CD14-positive monocyte (primary cell): ENCODE data around the gene OR4P4. TPM values are rescaled to one million over a fixed set of nuclear protein-coding genes. Genes with fewer than 3 reads are reported as not detected.

Source experiments
- DNase-seq, 3 donors: peaks; one replicate each; pipeline ENCODE4 v3.0.0-alpha.2; 2011 to 2022
- H2AFZ ChIP-seq: 2 replicates; pipeline ENCODE4 v1.6.0; 2012; ENCODE audit warnings: mild to moderate bottlenecking, low read depth, low read length, inconsistent platforms; ENCODE audit not compliant: insufficient read depth, poor library complexity, severe bottlenecking
- H3K27ac ChIP-seq, 2 donors: 1 replicate in 1 of 2; 2 replicates in 1 of 2; pipeline ENCODE4 v1.5.1; 2012 to 2013; ENCODE audit warnings: low read length in 2 of 2, control low read depth in 1 of 2, inconsistent platforms in 1 of 2, low read depth in 1 of 2, mild to moderate bottlenecking in 1 of 2
- H3K27me3 ChIP-seq, 2 donors: one replicate each; pipeline versions ENCODE4 v1.6.0 to v1.6.1; 2011 to 2013; ENCODE audit warnings: low read length in 2 of 2; ENCODE audit not compliant: control insufficient read depth in 2 of 2, insufficient read depth in 2 of 2
- H3K36me3 ChIP-seq, 2 donors: replicated peaks in 1 of 2; 1 replicate in 1 of 2; 2 replicates in 1 of 2; pipeline versions ENCODE4 v1.5.1 to v1.6.1; 2012 to 2013; ENCODE audit warnings: low read length in 2 of 2, control low read depth in 1 of 2, inconsistent platforms in 1 of 2, mild to moderate bottlenecking in 1 of 2; ENCODE audit not compliant: insufficient read depth in 2 of 2, control insufficient read depth in 1 of 2
- H3K4me1 ChIP-seq, 2 donors: 1 replicate in 1 of 2; 2 replicates in 1 of 2; pipeline versions ENCODE4 v1.5.1 to v1.6.1; 2012 to 2013; ENCODE audit warnings: low read length in 2 of 2, control low read depth in 1 of 2, inconsistent platforms in 1 of 2, mild to moderate bottlenecking in 1 of 2, moderate library complexity in 1 of 2; ENCODE audit not compliant: insufficient read depth in 2 of 2, control insufficient read depth in 1 of 2
- H3K4me2 ChIP-seq: replicated peaks from 2 replicates; pipeline ENCODE3; 2012; ENCODE audit warnings: low read length, moderate library complexity, mild to moderate bottlenecking; ENCODE audit not compliant: poor library complexity, severe bottlenecking; ENCODE audit errors: extremely low read depth
- H3K4me3 ChIP-seq, 3 experiments: fragments of 200-600 bp in 1 of 3; sonication (generic) in 1 of 3; replicated peaks in 1 of 3; 1 replicate in 2 of 3; 2 replicates in 1 of 3; pipeline ENCODE4 v1.5.1; 2011 to 2013; ENCODE audit warnings: low read length in 3 of 3, mild to moderate bottlenecking in 3 of 3, control low read depth in 2 of 3, low read depth in 2 of 3, inconsistent platforms in 1 of 3, moderate library complexity in 1 of 3
- H3K79me2 ChIP-seq: 2 replicates; pipeline ENCODE4 v1.6.0; 2012; ENCODE audit warnings: mild to moderate bottlenecking, control low read depth, inconsistent platforms, low read length, moderate library complexity; ENCODE audit not compliant: insufficient read depth
- H3K9ac ChIP-seq: 2 replicates; pipeline ENCODE4 v1.6.0; 2017; ENCODE audit warnings: low read length, mild to moderate bottlenecking; ENCODE audit not compliant: insufficient read depth, poor library complexity, severe bottlenecking
- H3K9me3 ChIP-seq, 2 donors: replicated peaks in 1 of 2; 1 replicate in 1 of 2; 2 replicates in 1 of 2; pipeline versions ENCODE4 v1.5.1 to v1.6.1; 2012 to 2013; ENCODE audit warnings: low read length in 2 of 2, control low read depth in 1 of 2; ENCODE audit not compliant: control insufficient read depth in 1 of 2, insufficient read depth in 1 of 2
- H4K20me1 ChIP-seq: 2 replicates; pipeline ENCODE4 v1.6.0; 2012; ENCODE audit warnings: mild to moderate bottlenecking, low read length, control low read depth, moderate library complexity; ENCODE audit not compliant: insufficient read depth
- H3K27ac Mint-ChIP-seq, 7 donors: one replicate each; pipeline ENCODE4 v1.8.0; 2020; ENCODE audit warnings: mild to moderate bottlenecking in 7 of 7, mixed read lengths in 7 of 7, moderate library complexity in 6 of 7, inconsistent platforms in 2 of 7
- H3K27me3 Mint-ChIP-seq, 3 donors: one replicate each; pipeline ENCODE4 v1.8.0; 2021 to 2022; ENCODE audit warnings: low read depth in 3 of 3, mild to moderate bottlenecking in 3 of 3, mixed read lengths in 3 of 3, moderate library complexity in 3 of 3, inconsistent platforms in 1 of 3
- H3K36me3 Mint-ChIP-seq, 2 donors: one replicate each; pipeline ENCODE4 v1.8.0; 2020; ENCODE audit warnings: mixed read lengths in 2 of 2, inconsistent platforms in 1 of 2, mild to moderate bottlenecking in 1 of 2
- H3K4me1 Mint-ChIP-seq: one replicate; pipeline ENCODE4 v1.8.0; 2020; ENCODE audit warnings: mild to moderate bottlenecking, mixed read lengths
- H3K4me3 Mint-ChIP-seq, 2 donors: one replicate each; pipeline ENCODE4 v1.8.0; 2020; ENCODE audit warnings: mild to moderate bottlenecking in 2 of 2, mixed read lengths in 2 of 2, moderate library complexity in 1 of 2
- H3K9me3 Mint-ChIP-seq, 7 donors: one replicate each; pipeline ENCODE4 v1.8.0; 2020 to 2022; ENCODE audit warnings: mixed read lengths in 7 of 7, mild to moderate bottlenecking in 6 of 7, moderate library complexity in 6 of 7, inconsistent platforms in 2 of 7
- WGBS: methylation state at CpG from one replicate; pipeline ENCODE4 v1.1.5; 2013; ENCODE audit warnings: missing lambda C conversion rate; ENCODE audit not compliant: insufficient coverage; 5-methylcytosine and 5-hydroxymethylcytosine counted together
- intact Hi-C, 2 donors: fragments of 100-400 bp; cut with micrococcal nuclease; formaldehyde crosslinking; loops; one replicate each; pipeline versions ENCODE4 v1.15.0 to v1.15.1; 2023
- polyA minus RNA-seq: library from RNA; depleted of rRNA, polyadenylated mRNA; stranded (reverse); fragments of >200 nt; gene quantifications from 2 replicates; pipeline ENCODE4 v1.2.3, GENCODE V29; 2012
- polyA plus RNA-seq, 3 donors: library from polyadenylated mRNA; depleted of rRNA in 1 of 3; unstranded in 2 of 3; stranded (reverse) in 1 of 3; fragments of 300-500 nt in 2 of 3; fragments of >200 nt in 1 of 3; fragmentation: Illumina TruSeq in 2 of 3; gene quantifications; 1 replicate in 2 of 3; 2 replicates in 1 of 3; pipeline ENCODE4 v1.2.3, GENCODE V29; 2012 to 2021
- total RNA-seq, 12 experiments: library from RNA in 1 of 12; stranded (reverse) in 1 of 12; fragments of 120-200 nt in 1 of 12; gene quantifications; one replicate each; pipeline ENCODE4 v1.2.4 and lab custom pipeline; 2013 to 2026; ENCODE audit warnings: mixed read lengths in 6 of 12, inconsistent platforms in 1 of 12
- TF ChIP-seq, protein P1 (sequence below): fragments of 200-600 bp; IDR thresholded peaks from one replicate; pipeline ENCODE4 v1.8.0; 2022; ENCODE audit warnings: antibody characterized with exemption, mild to moderate bottlenecking

The OR4P4 gene
- total RNA-seq (2013) = not detected
- polyA plus RNA-seq (not detected), polyA minus RNA-seq (not detected in 2 replicates), total RNA-seq (lab: John Stamatoyannopoulos, UW) (0 to 0.08 (median 0) reads per million in 11 experiments)

- peaks cover 0 to 7% (median 2%) of the 10 kb centered on the region in 7 donors for H3K9me3 Mint-ChIP-seq
- TF ChIP-seq, protein P1, sequence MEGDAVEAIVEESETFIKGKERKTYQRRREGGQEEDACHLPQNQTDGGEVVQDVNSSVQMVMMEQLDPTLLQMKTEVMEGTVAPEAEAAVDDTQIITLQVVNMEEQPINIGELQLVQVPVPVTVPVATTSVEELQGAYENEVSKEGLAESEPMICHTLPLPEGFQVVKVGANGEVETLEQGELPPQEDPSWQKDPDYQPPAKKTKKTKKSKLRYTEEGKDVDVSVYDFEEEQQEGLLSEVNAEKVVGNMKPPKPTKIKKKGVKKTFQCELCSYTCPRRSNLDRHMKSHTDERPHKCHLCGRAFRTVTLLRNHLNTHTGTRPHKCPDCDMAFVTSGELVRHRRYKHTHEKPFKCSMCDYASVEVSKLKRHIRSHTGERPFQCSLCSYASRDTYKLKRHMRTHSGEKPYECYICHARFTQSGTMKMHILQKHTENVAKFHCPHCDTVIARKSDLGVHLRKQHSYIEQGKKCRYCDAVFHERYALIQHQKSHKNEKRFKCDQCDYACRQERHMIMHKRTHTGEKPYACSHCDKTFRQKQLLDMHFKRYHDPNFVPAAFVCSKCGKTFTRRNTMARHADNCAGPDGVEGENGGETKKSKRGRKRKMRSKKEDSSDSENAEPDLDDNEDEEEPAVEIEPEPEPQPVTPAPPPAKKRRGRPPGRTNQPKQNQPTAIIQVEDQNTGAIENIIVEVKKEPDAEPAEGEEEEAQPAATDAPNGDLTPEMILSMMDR = no peak
- intact Hi-C loops = loop anchor here in 1 of 2 donors (10.0 kb wide), 1 partner anchor 70 kb away; no protein-coding TSS in a partner anchor
- no peak within 1 kb of the TSS for H3K4me3 Mint-ChIP-seq
- 40% methylated on average over 1 of the region's 3 CpGs for WGBS
- H3K9ac ChIP-seq = no peak within 1 kb of the TSS
- H3K79me2 ChIP-seq = no peaks in the 10 kb centered on the region
- H3K9me3 ChIP-seq = peaks cover 0 to 8% of the 10 kb centered on the region in 2 donors
- no peaks in the 10 kb centered on the region for H3K27me3 ChIP-seq
- no peaks in the 10 kb centered on the region for H4K20me1 ChIP-seq
- H3K27ac ChIP-seq = no peak within 1 kb of the TSS
- DNase-seq = no peak
- H3K4me3 ChIP-seq = no peak within 1 kb of the TSS
- no peak within 1 kb of the TSS for H3K4me2 ChIP-seq
- H3K4me1 Mint-ChIP-seq = no peaks in the 10 kb centered on the region
- no peak within 1 kb of the TSS for H2AFZ ChIP-seq
- no peaks in the 10 kb centered on the region for H3K4me1 ChIP-seq
- H3K27ac Mint-ChIP-seq = no peak within 1 kb of the TSS
- H3K36me3 Mint-ChIP-seq = no peaks in the 10 kb centered on the region
- H3K27me3 Mint-ChIP-seq = no peaks in the 10 kb centered on the region
- no peaks in the 10 kb centered on the region for H3K36me3 ChIP-seq
These were observed at the start of gene OR4P4 for GRCh38 chr11:55634813-55635212. Gene OR4P4, plus strand, starts transcription at chr11:55635113.

GRCh38 chr11:55607545-55607944, 27.4 kb upstream of the OR4P4 start, which contains the start of gene OR4C11:
Gene OR4C11, minus strand, starts transcription at chr11:55607645. Its CDS starts 3,272 bp downstream, at chr11:55604373.
- TF ChIP-seq, protein P1 = no peak
- H3K27ac Mint-ChIP-seq = no peak within 1 kb of the TSS
- H3K4me3 ChIP-seq = no peak within 1 kb of the TSS
- intact Hi-C loops = no loop called here
- peaks cover 0 to 8% (median 3%) of the 10 kb centered on the region in 7 donors for H3K9me3 Mint-ChIP-seq
- no peaks in the 10 kb centered on the region for H4K20me1 ChIP-seq
- H3K27me3 Mint-ChIP-seq = no peaks in the 10 kb centered on the region
- no peaks in the 10 kb centered on the region for H3K36me3 Mint-ChIP-seq
- no peak within 1 kb of the TSS for H2AFZ ChIP-seq
- H3K27ac ChIP-seq = no peak within 1 kb of the TSS
- H3K36me3 ChIP-seq = no peaks in the 10 kb centered on the region
- H3K27me3 ChIP-seq = no peaks in the 10 kb centered on the region
- H3K4me3 Mint-ChIP-seq = no peak within 1 kb of the TSS
- H3K4me1 ChIP-seq = no peaks in the 10 kb centered on the region
- H3K4me1 Mint-ChIP-seq = no peaks in the 10 kb centered on the region
- H3K79me2 ChIP-seq = no peaks in the 10 kb centered on the region
- peaks cover 0 to 3% of the 10 kb centered on the region in 2 donors for H3K9me3 ChIP-seq
- WGBS = no CpG with 5 or more reads among the region's 2 CpGs
- no peak within 1 kb of the TSS for H3K4me2 ChIP-seq
- no peak within 1 kb of the TSS for H3K9ac ChIP-seq
- DNase-seq = no peak
